Measurements from ENCODE around the gene MED13L. TPM values are rescaled to one million over a fixed set of nuclear protein-coding genes. Genes with fewer than 3 reads are reported as not detected.

MED13L gene
- 147 TPM for total RNA-seq
- long read RNA-seq, partial matches to known transcripts, result 37 of 51 reads
- long read RNA-seq, other reads (novel, unspliced or antisense), result 14 of 51 reads

DNA sequence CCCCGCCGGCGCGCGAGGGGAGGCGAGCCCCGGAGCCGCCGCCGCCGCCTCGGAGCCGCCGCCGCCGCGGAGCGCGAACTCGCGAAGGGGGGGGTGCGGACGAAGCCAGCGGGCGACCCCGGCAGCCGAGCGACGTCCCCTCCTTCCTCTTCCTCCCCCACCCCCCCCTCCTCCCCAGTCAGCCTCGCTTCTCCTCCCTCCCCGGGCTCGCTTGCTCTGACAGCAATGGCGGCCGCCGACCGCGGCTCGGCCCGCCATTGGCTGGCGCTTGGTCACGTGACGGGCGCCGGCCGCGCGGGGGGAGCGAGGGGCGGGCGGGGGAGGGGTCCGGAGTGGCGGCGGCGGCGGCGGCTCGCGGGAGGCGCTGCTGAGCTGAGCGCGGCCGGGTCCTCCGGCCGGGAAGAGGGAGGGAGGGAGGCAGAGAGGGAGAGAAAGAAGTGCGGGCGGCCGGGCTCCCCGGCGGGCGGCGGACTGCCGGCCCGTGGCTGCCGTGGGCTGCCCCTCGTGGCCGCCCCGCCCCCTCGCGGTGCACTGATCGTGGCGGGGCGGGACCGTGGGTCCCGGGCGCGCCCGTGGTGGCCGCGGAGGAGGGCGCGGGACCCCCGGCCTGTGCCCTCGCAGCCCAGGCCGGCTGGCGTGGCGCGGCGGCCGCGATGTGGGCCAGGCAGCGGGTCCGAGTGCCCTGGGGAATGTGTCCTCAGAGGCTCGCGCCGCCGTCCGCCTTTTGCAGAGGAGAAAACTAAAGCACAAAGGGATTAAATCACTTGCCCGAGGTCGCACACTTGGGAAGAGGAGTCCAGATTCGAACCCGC is at the start of gene MED13L:
MED13L (minus strand) TSS at position 227 of the 812 bp plus-strand sequence. CDS start 562 bp downstream, outside the sequence.
- ATAC-seq (peak; percentile 95), DNase-seq (peak; percentile 94)
- intact Hi-C loops (cut with DNase I), result no loop called here
- no peaks in the 10 kb centered on the region for H3K9me3 ChIP-seq
- peaks cover 27% of the 10 kb centered on the region for H3K4me1 ChIP-seq
- no peaks in the 10 kb centered on the region for H3K27me3 ChIP-seq
- H3K4me3 ChIP-seq, result peak within 1 kb of the TSS; percentile 72
- peak within 1 kb of the TSS; percentile 90 for H3K27ac ChIP-seq
- TF ChIP-seq, protein P1, sequence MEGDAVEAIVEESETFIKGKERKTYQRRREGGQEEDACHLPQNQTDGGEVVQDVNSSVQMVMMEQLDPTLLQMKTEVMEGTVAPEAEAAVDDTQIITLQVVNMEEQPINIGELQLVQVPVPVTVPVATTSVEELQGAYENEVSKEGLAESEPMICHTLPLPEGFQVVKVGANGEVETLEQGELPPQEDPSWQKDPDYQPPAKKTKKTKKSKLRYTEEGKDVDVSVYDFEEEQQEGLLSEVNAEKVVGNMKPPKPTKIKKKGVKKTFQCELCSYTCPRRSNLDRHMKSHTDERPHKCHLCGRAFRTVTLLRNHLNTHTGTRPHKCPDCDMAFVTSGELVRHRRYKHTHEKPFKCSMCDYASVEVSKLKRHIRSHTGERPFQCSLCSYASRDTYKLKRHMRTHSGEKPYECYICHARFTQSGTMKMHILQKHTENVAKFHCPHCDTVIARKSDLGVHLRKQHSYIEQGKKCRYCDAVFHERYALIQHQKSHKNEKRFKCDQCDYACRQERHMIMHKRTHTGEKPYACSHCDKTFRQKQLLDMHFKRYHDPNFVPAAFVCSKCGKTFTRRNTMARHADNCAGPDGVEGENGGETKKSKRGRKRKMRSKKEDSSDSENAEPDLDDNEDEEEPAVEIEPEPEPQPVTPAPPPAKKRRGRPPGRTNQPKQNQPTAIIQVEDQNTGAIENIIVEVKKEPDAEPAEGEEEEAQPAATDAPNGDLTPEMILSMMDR (IDR thresholded peaks at IDR 0.05), result no peak
- H3K36me3 ChIP-seq, result no peaks in the 10 kb centered on the region

DNA sequence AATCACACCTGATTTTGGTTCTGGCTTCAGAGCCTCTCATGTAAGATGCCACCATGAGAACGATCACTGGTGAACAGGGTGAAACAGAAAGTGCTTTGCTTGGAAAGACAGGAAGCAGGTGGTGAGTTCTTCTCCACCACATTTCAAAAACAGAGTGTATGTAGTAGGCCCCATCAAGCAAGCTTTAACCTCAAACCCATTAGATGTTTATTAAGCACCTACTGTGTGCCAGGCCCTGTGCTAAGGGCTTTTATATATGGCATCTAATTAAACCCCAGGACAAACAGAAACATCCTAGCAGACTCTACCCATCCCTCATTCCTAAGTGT is 47.8 kb upstream of the MED13L start:
- H3K27me3 ChIP-seq, result no peaks in the 10 kb centered on the region
- H3K4me1 ChIP-seq, result peaks cover 10% of the 10 kb centered on the region
- DNase-seq, result no peak
- H3K9me3 ChIP-seq, result no peaks in the 10 kb centered on the region
- H3K4me3 ChIP-seq, result no peak overlapping the region
- intact Hi-C loops (cut with DNase I), result no loop called here
- TF ChIP-seq, protein P1 (IDR thresholded peaks at IDR 0.05), result no peak
- H3K36me3 ChIP-seq, result no peaks in the 10 kb centered on the region
- no peak overlapping the region for H3K27ac ChIP-seq
- ATAC-seq, result peak; percentile 46

DNA sequence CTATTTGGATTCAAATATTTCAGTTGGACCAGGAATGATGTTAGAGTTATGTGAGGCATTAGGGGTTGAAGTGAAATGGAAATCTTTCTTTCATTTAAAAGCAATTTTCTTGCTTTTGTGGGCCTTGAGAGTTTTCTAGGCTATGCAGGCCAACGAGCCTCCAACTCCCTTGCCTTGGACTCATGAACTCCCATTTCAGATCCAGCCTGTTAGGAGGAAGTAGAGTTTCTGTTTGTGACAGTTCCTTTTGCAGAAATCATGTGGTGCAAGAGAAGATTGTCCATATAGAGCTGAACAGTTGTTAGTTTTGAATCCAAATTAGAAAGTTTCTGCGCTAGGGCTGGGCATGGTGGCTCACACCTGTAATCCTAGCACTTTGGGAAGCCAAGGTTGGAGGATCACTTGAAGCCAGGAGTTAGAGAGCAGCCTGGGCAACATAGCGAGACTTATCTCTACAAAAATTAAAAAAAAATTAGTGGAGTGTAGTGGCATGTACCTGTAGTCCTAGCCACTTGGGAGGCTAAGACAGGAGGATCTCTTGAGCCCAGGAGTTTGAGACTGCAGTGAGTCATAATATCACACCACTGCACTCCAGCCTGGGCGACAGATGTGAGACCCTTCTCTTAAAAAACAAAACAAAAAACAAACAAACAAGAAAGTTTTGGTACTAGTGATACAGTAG is 47.3 kb upstream of the MED13L start:
- intact Hi-C loops (cut with DNase I), result no loop called here
- H3K4me3 ChIP-seq, result no peak overlapping the region
- H3K27me3 ChIP-seq, result no peaks in the 10 kb centered on the region
- H3K4me1 ChIP-seq, result peaks cover 15% of the 10 kb centered on the region
- TF ChIP-seq, protein P1 (IDR thresholded peaks at IDR 0.05), result no peak
- H3K9me3 ChIP-seq, result no peaks in the 10 kb centered on the region
- H3K36me3 ChIP-seq, result no peaks in the 10 kb centered on the region
- peak overlapping the region; percentile 17 for H3K27ac ChIP-seq
- ATAC-seq (peak; percentile 67), DNase-seq (no peak)

DNA sequence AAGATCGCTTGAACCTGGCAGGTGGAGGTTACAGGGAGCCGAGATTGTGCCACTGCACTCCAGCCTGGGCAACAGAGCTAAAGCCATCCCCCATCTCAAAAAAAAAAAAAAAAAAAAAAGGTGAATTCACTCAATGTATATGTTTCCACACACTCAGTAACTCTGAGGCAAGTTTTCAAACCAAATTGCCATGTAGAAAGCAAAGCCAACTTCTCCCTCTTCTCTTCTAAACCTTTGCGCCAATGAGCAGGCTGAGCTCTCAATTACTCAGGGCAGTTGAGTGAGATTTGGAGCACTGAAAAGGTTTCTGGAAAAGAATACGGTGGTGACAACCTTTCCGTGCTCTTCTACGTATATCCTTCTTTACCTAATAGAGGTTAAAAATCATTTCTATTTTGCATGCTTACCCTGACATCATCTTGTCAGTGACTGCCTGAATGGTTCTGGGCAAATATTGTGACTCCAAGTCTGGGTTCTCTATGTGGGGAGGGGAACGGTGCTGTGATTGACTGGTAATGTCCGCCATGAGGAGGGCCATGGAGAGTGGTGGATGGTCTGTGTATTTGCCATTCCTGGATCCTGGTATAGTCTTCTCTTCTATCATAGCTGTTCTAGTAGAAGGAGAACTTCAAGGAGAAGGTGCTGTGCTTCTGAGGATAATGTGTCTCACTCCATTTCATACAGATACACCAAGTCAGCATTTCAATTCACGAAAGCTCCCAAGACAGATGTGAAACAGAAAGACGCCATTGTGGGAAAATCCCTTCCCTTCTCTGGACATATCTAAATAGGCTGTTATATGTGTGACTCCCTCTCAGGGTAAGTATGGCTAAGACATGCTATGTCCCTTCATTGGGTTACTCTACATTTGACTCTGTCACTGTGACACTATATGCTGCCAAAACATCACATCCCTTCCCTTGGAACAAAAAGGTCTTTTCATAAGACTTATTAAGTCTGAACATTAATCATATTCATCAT is 46.2 kb upstream of the MED13L start:
- Histone ChIP-seq H3K4me1 (peaks cover 24% of the 10 kb centered on the region), H3K4me3 (no peak overlapping the region), H3K9me3 (no peaks in the 10 kb centered on the region), H3K27me3 (no peaks in the 10 kb centered on the region), H3K27ac (no peak overlapping the region), H3K36me3 (no peaks in the 10 kb centered on the region)
- DNase-seq (no peak), ATAC-seq (no peak)
- TF ChIP-seq, protein P1 (IDR thresholded peaks at IDR 0.05), result no peak
- intact Hi-C loops (cut with DNase I), result no loop called here

DNA sequence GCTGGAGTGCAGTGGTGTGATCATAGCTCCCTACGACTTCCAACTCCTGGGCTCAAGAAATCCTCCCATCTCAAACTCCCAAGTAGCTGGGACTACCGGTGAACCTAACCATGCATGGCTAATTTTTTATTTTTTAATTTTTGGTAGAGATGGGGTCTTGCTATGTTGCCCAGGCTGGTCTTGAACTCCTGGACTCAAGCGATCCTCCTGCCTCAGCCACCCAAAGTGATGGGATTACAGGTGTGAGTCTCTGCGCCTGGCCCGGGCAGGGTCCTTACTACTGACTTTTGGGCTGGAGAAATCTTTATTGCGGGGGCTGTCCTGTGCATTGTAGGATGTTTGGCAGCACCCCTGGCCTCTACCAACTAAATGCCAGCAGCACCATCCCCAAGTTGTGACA is 44.4 kb upstream of the MED13L start:
- Histone ChIP-seq H3K4me3 (no peak overlapping the region), H3K27me3 (no peaks in the 10 kb centered on the region), H3K27ac (no peak overlapping the region), H3K4me1 (peaks cover 24% of the 10 kb centered on the region), H3K9me3 (no peaks in the 10 kb centered on the region), H3K36me3 (no peaks in the 10 kb centered on the region)
- TF ChIP-seq, protein P1 (IDR thresholded peaks at IDR 0.05), result no peak
- DNase-seq (no peak), ATAC-seq (no peak)
- intact Hi-C loops (cut with DNase I), result no loop called here
